Upper lobe of left lung (tissue), 4 donors: ENCODE data around the gene WIPF1.

Experiments used
- CTCF ChIP-seq, 6 experiments: fragments of 450-650 bp in 4 of 6; fragments of 200-600 bp in 2 of 6; sonication (generic) in 2 of 6; IDR thresholded peaks; one replicate each; pipeline ENCODE4 v1.5.1; 2016 to 2019; ENCODE audit warnings: antibody characterized with exemption in 6 of 6
- POLR2A ChIP-seq, 4 donors: fragments of 450-650 bp; IDR thresholded peaks; one replicate each; pipeline ENCODE4 v1.5.1; 2016 to 2017; ENCODE audit warnings: antibody characterized with exemption in 4 of 4, mild to moderate bottlenecking in 2 of 4
- POLR2AphosphoS5 ChIP-seq, 2 donors: sonication (generic); formaldehyde crosslinking; IDR thresholded peaks; one replicate each; pipeline ENCODE4 v1.5.1; 2017; ENCODE audit warnings: antibody characterized with exemption in 2 of 2

- TF ChIP-seq CTCF (IDR thresholded peaks at IDR 0.05) (no peak), POLR2A (IDR thresholded peaks at IDR 0.05) (no peak), POLR2AphosphoS5 (IDR thresholded peaks at IDR 0.05) (no peak)
Observed at GRCh38 chr2:174561283-174561971, 36.2 kb downstream of the WIPF1 start.
